Endothelial cell of umbilical vein (primary cell): ENCODE results near the gene PDYN. TPM values are rescaled to one million over a fixed set of nuclear protein-coding genes. Genes with fewer than 3 reads are reported as not detected.

ENCODE experiments used
- BruUV-seq: library from RNA; stranded (reverse); fragments of 400-500 nt; replicated peaks from 2 replicates; lab custom pipeline; 2021; lab: Mats Ljungman, UMichigan
- CTCF ChIA-PET: fragments of 300-600, 350-600 bp; sonication (Branson Sonifier 250); formaldehyde crosslinking; loops from one replicate; lab custom pipeline; 2021; ENCODE audit warnings: antibody characterized with exemption, inconsistent platforms; lab: Charles Lee
- POLR2A ChIA-PET: fragments of 300-600, 350-600 bp; sonication (Branson Sonifier 250); formaldehyde crosslinking; loops from one replicate; lab custom pipeline; 2021; ENCODE audit warnings: antibody characterized with exemption, inconsistent platforms; lab: Charles Lee
- DNase-seq: peaks from one replicate; pipeline ENCODE4 v3.0.0-alpha.2; 2011; ENCODE audit warnings: low read depth, low spot score
- FAIRE-seq: peaks from 2 replicates; lab custom pipeline; 2011; peaks lifted over from hg19 to GRCh38; lab: Jason Lieb, UNC
- H2AFZ ChIP-seq: 2 replicates; pipeline ENCODE4 v1.6.0; 2012; ENCODE audit warnings: low read depth, low read length, control low read depth, inconsistent platforms
- H3K27ac ChIP-seq: 2 replicates; pipeline ENCODE4 v1.5.1; 2011; ENCODE audit warnings: low read depth, mild to moderate bottlenecking, control low read depth, low read length, moderate library complexity; ENCODE audit not compliant: insufficient read depth
- H3K27me3 ChIP-seq, 2 experiments: 2 replicates each; pipeline versions ENCODE4 v1.6.0 to v1.6.1; 2011; ENCODE audit warnings: low read length in 2 of 2, mixed read lengths in 1 of 2; ENCODE audit not compliant: control insufficient read depth in 2 of 2, insufficient read depth in 2 of 2
- H3K36me3 ChIP-seq, 2 experiments: 2 replicates in 1 of 2; 3 replicates in 1 of 2; pipeline ENCODE4 v1.5.1; 2011; ENCODE audit warnings: low read length in 2 of 2, mild to moderate bottlenecking in 1 of 2, moderate library complexity in 1 of 2; ENCODE audit not compliant: control insufficient read depth in 2 of 2, insufficient read depth in 2 of 2; ENCODE audit errors: extremely low read depth in 1 of 2
- H3K4me1 ChIP-seq: 3 replicates; pipeline ENCODE4 v1.5.1; 2011; ENCODE audit warnings: mild to moderate bottlenecking, low read length; ENCODE audit not compliant: control insufficient read depth, insufficient read depth; ENCODE audit errors: extremely low read depth
- H3K4me2 ChIP-seq: 2 replicates; pipeline ENCODE4 v1.6.1; 2011; ENCODE audit warnings: low read length, control low read depth, mixed read lengths; ENCODE audit not compliant: insufficient read depth
- H3K4me3 ChIP-seq, 3 experiments: fragments of 200-600 bp in 1 of 3; sonication (generic), shearing (Covaris generic) in 1 of 3; replicated peaks in 1 of 3; 2 replicates each; pipeline ENCODE4 v1.5.1; 2011 to 2016; ENCODE audit warnings: control low read depth in 3 of 3, low read length in 3 of 3, mild to moderate bottlenecking in 2 of 3, inconsistent platforms in 1 of 3, low read depth in 1 of 3, moderate library complexity in 1 of 3; ENCODE audit not compliant: insufficient read depth in 1 of 3
- H3K79me2 ChIP-seq: 2 replicates; pipeline ENCODE4 v1.6.0; 2012; ENCODE audit warnings: low read length, inconsistent platforms; ENCODE audit not compliant: control insufficient read depth, insufficient read depth
- H3K9ac ChIP-seq: replicated peaks from 2 replicates; pipeline ENCODE3; 2011; ENCODE audit warnings: low read length, control low read depth; ENCODE audit not compliant: insufficient read depth; ENCODE audit errors: extremely low read depth
- H3K9me1 ChIP-seq: replicated peaks from 3 replicates; pipeline ENCODE4 v1.6.0; 2011; ENCODE audit warnings: mild to moderate bottlenecking, low read length; ENCODE audit not compliant: control insufficient read depth, insufficient read depth; ENCODE audit errors: extremely low read depth
- H3K9me3 ChIP-seq: replicated peaks from 2 replicates; pipeline ENCODE4 v1.5.1; 2012; ENCODE audit warnings: low read length, inconsistent platforms; ENCODE audit not compliant: control insufficient read depth, insufficient read depth
- H4K20me1 ChIP-seq: replicated peaks from 2 replicates; pipeline ENCODE3; 2011; ENCODE audit warnings: mild to moderate bottlenecking, low read length; ENCODE audit not compliant: control insufficient read depth, insufficient read depth; ENCODE audit errors: extremely low read depth
- EZH2 ChIP-seq: IDR thresholded peaks from 2 replicates; pipeline ENCODE4 v1.6.1; 2012; ENCODE audit warnings: borderline replicate concordance, low read depth, mild to moderate bottlenecking, moderate library complexity, low read length, inconsistent platforms; ENCODE audit not compliant: severe bottlenecking
- FOS ChIP-seq: IDR thresholded peaks from 2 replicates; pipeline ENCODE4 v1.6.1; 2011; ENCODE audit warnings: mild to moderate bottlenecking, low read length, moderate library complexity, borderline replicate concordance; ENCODE audit not compliant: insufficient read depth
- GATA2 ChIP-seq: IDR thresholded peaks from 2 replicates; pipeline ENCODE4 v1.7.0; 2011; ENCODE audit warnings: low read depth, mild to moderate bottlenecking, moderate library complexity, mixed read lengths, low read length; ENCODE audit not compliant: insufficient read length, insufficient read depth
- JUN ChIP-seq: IDR thresholded peaks from 2 replicates; pipeline ENCODE4 v1.6.1; 2011; ENCODE audit warnings: borderline replicate concordance, low read depth; ENCODE audit not compliant: insufficient read length, insufficient read depth
- MYC ChIP-seq: IDR thresholded peaks from one replicate; pipeline ENCODE4 v1.6.1; 2011; ENCODE audit warnings: mild to moderate bottlenecking, low read depth, low read length
- POLR2A ChIP-seq: IDR thresholded peaks from 2 replicates; pipeline ENCODE4 v1.6.1; 2012; ENCODE audit warnings: low read depth, mild to moderate bottlenecking, control low read depth, low read length
- POLR2AphosphoS5 ChIP-seq: IDR thresholded peaks from 2 replicates; pipeline ENCODE4 v1.6.1; 2012; ENCODE audit warnings: low read depth, mild to moderate bottlenecking, control low read depth, low read length, moderate library complexity; ENCODE audit not compliant: insufficient read depth
- dilution Hi-C: fragments of 300-500 bp; cut with MboI; formaldehyde crosslinking; loops from one replicate; pipeline ENCODE4 v1.15.0; 2019; ENCODE audit warnings: low sequenced_read_pairs; ENCODE audit not compliant: extremely low pct_ligation_motif_present
- intact Hi-C: fragments of 100-400 bp; cut with micrococcal nuclease; formaldehyde crosslinking; loops from one replicate; pipeline ENCODE4 v1.10.0; 2022
- polyA plus RNA-seq, 4 experiments: library from polyadenylated mRNA; depleted of rRNA in 3 of 4; stranded (reverse) in 3 of 4; unstranded in 1 of 4; fragments of >200 nt; gene quantifications; 2 replicates each; pipeline versions ENCODE4 v1.2.1 to v1.2.3, GENCODE V29; 2011 to 2012; ENCODE audit warnings: missing spikeins in 1 of 4
- total RNA-seq: library from RNA; stranded (reverse); gene quantifications from 2 replicates; pipeline ENCODE4 v1.2.3, GENCODE V29; 2021
- TF ChIP-seq, protein P1 (sequence below), 2 donors: IDR thresholded peaks; 1 replicate in 1 of 2; 2 replicates in 1 of 2; pipeline ENCODE4 v1.5.1; 2011; ENCODE audit warnings: low read length in 2 of 2, mild to moderate bottlenecking in 2 of 2, moderate library complexity in 2 of 2, control low read depth in 1 of 2, inconsistent platforms in 1 of 2, low read depth in 1 of 2; ENCODE audit not compliant: insufficient read depth in 1 of 2; ENCODE audit errors: extremely low read depth in 1 of 2

PDYN gene
- total and polyA plus RNA-seq, 2 donors (not counting 3 experiments of a cell fraction or from before 2014, with no cell fraction given): not detected

DNA sequence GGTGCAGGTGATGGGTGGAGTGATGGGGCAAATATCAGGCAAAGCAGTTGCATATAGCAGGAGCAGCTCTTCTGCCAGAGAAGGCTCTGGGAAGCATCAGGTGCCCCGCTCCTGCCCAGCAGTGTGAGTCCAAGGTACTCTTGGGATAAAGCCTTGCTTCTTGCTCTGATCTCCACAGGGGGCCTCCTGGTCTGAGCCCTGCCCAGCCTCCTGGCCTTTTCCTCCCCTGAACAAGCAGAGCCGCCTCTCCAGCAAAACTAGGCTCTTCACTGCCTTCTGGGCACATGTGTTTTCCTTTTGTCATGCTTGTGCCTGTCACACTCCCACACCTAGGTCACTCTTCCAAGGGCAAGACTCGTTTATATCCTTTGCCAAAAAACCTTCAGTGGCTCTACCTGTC is 64.4 kb downstream of the PDYN start:
- dilution Hi-C loops: no loop called here
- no peak overlapping the region for H3K9ac ChIP-seq
- no peaks in the 10 kb centered on the region for H3K79me2 ChIP-seq
- CTCF ChIA-PET: interaction anchor here (1.4 kb wide), 1 partner anchor 35 kb away, joined by 3 read pairs; no protein-coding TSS in a partner anchor
- no peaks in the 10 kb centered on the region for H4K20me1 ChIP-seq
- H3K4me3 ChIP-seq: no peak overlapping the region
- H3K27me3 ChIP-seq: no peaks in the 10 kb centered on the region
- no peak for DNase-seq
- no peaks in the 10 kb centered on the region for H3K9me1 ChIP-seq
- H3K27ac ChIP-seq: no peak overlapping the region
- H3K9me3 ChIP-seq: no peaks in the 10 kb centered on the region
- TF ChIP-seq, protein P1, sequence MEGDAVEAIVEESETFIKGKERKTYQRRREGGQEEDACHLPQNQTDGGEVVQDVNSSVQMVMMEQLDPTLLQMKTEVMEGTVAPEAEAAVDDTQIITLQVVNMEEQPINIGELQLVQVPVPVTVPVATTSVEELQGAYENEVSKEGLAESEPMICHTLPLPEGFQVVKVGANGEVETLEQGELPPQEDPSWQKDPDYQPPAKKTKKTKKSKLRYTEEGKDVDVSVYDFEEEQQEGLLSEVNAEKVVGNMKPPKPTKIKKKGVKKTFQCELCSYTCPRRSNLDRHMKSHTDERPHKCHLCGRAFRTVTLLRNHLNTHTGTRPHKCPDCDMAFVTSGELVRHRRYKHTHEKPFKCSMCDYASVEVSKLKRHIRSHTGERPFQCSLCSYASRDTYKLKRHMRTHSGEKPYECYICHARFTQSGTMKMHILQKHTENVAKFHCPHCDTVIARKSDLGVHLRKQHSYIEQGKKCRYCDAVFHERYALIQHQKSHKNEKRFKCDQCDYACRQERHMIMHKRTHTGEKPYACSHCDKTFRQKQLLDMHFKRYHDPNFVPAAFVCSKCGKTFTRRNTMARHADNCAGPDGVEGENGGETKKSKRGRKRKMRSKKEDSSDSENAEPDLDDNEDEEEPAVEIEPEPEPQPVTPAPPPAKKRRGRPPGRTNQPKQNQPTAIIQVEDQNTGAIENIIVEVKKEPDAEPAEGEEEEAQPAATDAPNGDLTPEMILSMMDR (IDR thresholded peaks at IDR 0.05; ENCODE audit: extremely low read depth in 1 of 2, insufficient read depth in 1 of 2, low read depth in 1 of 2, low read length in 2 of 2): no peak
- TF ChIP-seq POLR2AphosphoS5: no peak
- no peak for TF ChIP-seq GATA2
- no peak for TF ChIP-seq JUN
- TF ChIP-seq POLR2A: no peak
- TF ChIP-seq FOS: no peak
- no peak for TF ChIP-seq EZH2
- TF ChIP-seq MYC: no peak
- H3K4me2 ChIP-seq: no peak overlapping the region
- intact Hi-C loops: no loop called here
- FAIRE-seq: no peak
- peaks cover 0 to 4% of the 10 kb centered on the region in 2 experiments for H3K36me3 ChIP-seq
- POLR2A ChIA-PET: no interaction called here
- H2AFZ ChIP-seq: no peak overlapping the region
- H3K4me1 ChIP-seq: no peaks in the 10 kb centered on the region
- BruUV-seq: no TSS peak
